ENCODE data around the gene LY9. TPM values are rescaled to one million over a fixed set of nuclear protein-coding genes. Genes with fewer than 3 reads are reported as not detected.
A peak's percentile ranks its signal among the peaks of the same experiment; 100 is the strongest.

LY9 gene
- total RNA-seq: 1 to 10 TPM in 5 of 6 donors, under 1 TPM in 1; 0.78 to 6.7 (median 2.3) TPM

- Histone ChIP-seq H3K9me3 (no peaks in the 10 kb centered on the region), H3K27me3 (no peaks in the 10 kb centered on the region), H3K27ac (peak within 1 kb of the TSS in 3 of 4 donors; percentile 6 to 50 (median 48)), H3K4me3 (peak within 1 kb of the TSS in 3 of 4 donors; percentile 7 to 27 (median 24)), H3K36me3 (no peaks in the 10 kb centered on the region), H3K4me1 (no peaks in the 10 kb centered on the region)
- peak; percentile 61 to 64 for ATAC-seq (ENCODE audit: low FRiP score in 2 of 2)
- TF ChIP-seq POLR2A (IDR thresholded peaks at IDR 0.05): peak in 2 of 4 donors; percentile 24 to 60
- peak in 1 of 2 donors; percentile 35 for TF ChIP-seq POLR2AphosphoS5 (IDR thresholded peaks at IDR 0.05)
- TF ChIP-seq CTCF (IDR thresholded peaks at IDR 0.05): no peak
- no peak for TF ChIP-seq EP300 (IDR thresholded peaks at IDR 0.05)
- WGBS, 2 donors: 79% methylated on average over 4 of the region's 4 CpGs
- peak in 1 of 2 donors; percentile 57 for DNase-seq
Observed at GRCh38 chr1:160795951-160796383, at the start of gene LY9. TSS of gene LY9 (plus strand) at chr1:160796174. CDS start at chr1:160796188, 14 bp downstream.

- DNase-seq: no peak
- WGBS, 2 donors: 76 to 79% methylated on average over 7 of the region's 7 CpGs
Observed at GRCh38 chr1:160746836-160747500, 49.0 kb upstream of the LY9 start.

GRCh38 chr1:160747717-160748116 lies 48.3 kb upstream of the LY9 start:
- H3K9me3 ChIP-seq: no peaks in the 10 kb centered on the region
- peaks cover 0 to 4% (median 0%) of the 10 kb centered on the region in 4 donors for H3K4me1 ChIP-seq
- no peak for DNase-seq
- H3K27me3 ChIP-seq: no peaks in the 10 kb centered on the region
- TF ChIP-seq EP300 (IDR thresholded peaks at IDR 0.05) (no peak), CTCF (IDR thresholded peaks at IDR 0.05) (no peak), POLR2A (IDR thresholded peaks at IDR 0.05) (no peak), POLR2AphosphoS5 (IDR thresholded peaks at IDR 0.05) (no peak)
- H3K27ac ChIP-seq: no peak overlapping the region
- no peak overlapping the region for H3K4me3 ChIP-seq
- ATAC-seq (ENCODE audit: low FRiP score in 2 of 2): no peak
- H3K36me3 ChIP-seq: no peaks in the 10 kb centered on the region

More at GRCh38 chr1:160746836-160747500, 49.0 kb upstream of the LY9 start:
- H3K9me3 ChIP-seq: no peaks in the 10 kb centered on the region
- H3K4me1 ChIP-seq: peaks cover 0 to 5% (median 2%) of the 10 kb centered on the region in 4 donors
- H3K4me3 ChIP-seq: no peak overlapping the region
- H3K27me3 ChIP-seq: no peaks in the 10 kb centered on the region
- H3K27ac ChIP-seq: no peak overlapping the region
- no peaks in the 10 kb centered on the region for H3K36me3 ChIP-seq
- ATAC-seq (ENCODE audit: low FRiP score in 2 of 2): no peak
- TF ChIP-seq POLR2A (IDR thresholded peaks at IDR 0.05): no peak
- TF ChIP-seq EP300 (IDR thresholded peaks at IDR 0.05): no peak
- no peak for TF ChIP-seq POLR2AphosphoS5 (IDR thresholded peaks at IDR 0.05)
- no peak for TF ChIP-seq CTCF (IDR thresholded peaks at IDR 0.05)

GRCh38 chr1:160748181-160748877 lies 47.6 kb upstream of the LY9 start:
- Histone ChIP-seq H3K36me3 (no peaks in the 10 kb centered on the region), H3K27me3 (no peaks in the 10 kb centered on the region), H3K9me3 (no peaks in the 10 kb centered on the region), H3K27ac (no peak overlapping the region), H3K4me3 (no peak overlapping the region), H3K4me1 (peaks cover 0 to 4% (median 0%) of the 10 kb centered on the region in 4 donors)
- WGBS, 2 donors: 87 to 89% methylated on average over 8 to 10 of the region's 10 CpGs
- DNase-seq (no peak), ATAC-seq (ENCODE audit: low FRiP score in 2 of 2) (no peak)
- TF ChIP-seq CTCF (IDR thresholded peaks at IDR 0.05) (no peak), POLR2AphosphoS5 (IDR thresholded peaks at IDR 0.05) (no peak), EP300 (IDR thresholded peaks at IDR 0.05) (no peak), POLR2A (IDR thresholded peaks at IDR 0.05) (no peak)

Measured in upper lobe of left lung (tissue), 6 donors.